NCI-H2029 treated with DMSO at 0.1 percent for 48 hours (cell line): ENCODE results near the gene RAPSN.

Experiments
- DNase-seq: peaks from one replicate; lab custom pipeline; 2025; lab: John Stamatoyannopoulos, UW

The RAPSN gene

DNA sequence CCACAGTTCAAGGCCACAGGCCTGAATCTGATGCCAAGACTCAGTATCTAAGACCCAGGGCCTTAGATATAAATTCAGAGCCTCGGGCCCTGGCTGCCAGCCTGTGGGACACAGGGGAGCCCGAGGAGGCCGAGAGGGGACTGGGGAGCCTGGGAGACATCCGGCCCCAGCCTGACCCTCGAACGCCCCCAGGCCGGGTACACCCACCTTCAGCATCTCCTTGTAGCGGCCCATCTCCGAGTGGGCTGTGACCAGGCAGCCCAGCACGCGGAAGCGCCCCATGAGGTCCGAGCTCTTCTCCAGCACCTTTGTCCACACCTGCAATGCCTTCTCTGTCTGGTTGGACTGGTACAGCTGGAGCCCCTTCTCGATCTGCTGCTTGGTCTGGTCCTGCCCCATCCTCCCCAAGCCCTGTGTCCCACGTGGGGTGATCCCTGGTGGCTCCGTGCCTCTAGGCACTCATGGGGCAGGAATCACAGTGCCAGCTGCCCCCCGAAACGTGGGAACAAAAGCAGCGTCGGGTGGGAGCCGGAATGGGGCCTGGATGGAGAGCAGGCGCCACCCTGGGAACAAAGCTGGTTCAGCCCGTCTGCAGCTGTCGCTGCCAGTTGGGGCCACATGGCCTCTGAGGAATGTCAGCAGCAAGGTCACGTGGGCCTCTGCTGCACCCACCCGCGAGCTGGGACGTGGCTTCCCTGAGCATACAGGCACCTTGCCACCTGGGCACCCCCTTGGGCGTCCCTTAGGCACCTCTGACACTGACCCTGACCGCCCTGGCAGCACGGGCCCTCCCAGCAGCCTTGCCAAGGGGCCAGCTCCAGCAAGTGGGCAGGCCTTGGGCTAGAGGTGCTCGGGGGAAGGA lies at the start of gene RAPSN:
Gene RAPSN, minus strand, starts transcription at position 571 of the 862 bp plus-strand sequence. Its CDS starts 172 bp downstream, at position 399.
- DNase-seq, result no peak

GRCh38 chr11:47498149-47498548 lies 49.2 kb upstream of the RAPSN start:
- DNase-seq, result no peak

DNA sequence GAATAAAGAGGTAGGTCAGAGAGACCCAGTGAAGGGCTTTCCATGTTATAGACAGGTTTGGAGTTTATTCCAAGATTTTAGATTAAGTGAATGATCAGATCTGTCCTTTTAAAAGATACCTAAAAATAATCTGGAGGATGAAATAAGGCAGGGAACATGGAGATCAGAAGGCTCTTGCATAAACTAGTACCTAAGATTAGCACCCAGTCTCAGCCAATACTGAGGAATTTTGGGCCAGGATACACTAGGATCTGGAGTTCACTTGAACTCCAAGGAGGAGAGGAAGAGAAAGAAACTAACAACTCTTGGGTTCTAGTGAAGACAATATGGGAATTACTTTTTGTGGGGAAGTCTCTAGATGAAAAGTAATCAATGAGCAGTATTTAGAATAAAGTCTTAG lies 47.9 kb upstream of the RAPSN start:
- no peak for DNase-seq

- DNase-seq, result no peak
Observed at GRCh38 chr11:47495856-47496217, 46.9 kb upstream of the RAPSN start.

- no peak for DNase-seq
Observed at GRCh38 chr11:47495011-47495855, 46.3 kb upstream of the RAPSN start.

DNA sequence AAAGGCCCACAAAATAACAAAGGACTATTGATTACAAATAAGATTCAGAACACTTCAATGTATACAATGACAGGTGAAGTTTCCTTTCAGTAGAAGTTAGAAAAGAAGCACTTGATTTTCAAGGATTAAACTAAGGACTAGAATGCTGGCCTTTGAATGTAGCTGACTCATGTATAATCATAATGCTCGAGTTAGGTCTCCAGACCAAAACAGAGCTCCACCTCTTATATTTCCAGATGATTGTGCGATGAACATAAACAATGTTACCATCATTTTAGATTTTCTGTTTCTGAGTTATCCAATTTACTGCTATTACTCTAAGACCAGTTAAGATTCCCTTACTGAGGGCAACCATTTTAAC lies 40.4 kb upstream of the RAPSN start:
- DNase-seq, result no peak

DNA sequence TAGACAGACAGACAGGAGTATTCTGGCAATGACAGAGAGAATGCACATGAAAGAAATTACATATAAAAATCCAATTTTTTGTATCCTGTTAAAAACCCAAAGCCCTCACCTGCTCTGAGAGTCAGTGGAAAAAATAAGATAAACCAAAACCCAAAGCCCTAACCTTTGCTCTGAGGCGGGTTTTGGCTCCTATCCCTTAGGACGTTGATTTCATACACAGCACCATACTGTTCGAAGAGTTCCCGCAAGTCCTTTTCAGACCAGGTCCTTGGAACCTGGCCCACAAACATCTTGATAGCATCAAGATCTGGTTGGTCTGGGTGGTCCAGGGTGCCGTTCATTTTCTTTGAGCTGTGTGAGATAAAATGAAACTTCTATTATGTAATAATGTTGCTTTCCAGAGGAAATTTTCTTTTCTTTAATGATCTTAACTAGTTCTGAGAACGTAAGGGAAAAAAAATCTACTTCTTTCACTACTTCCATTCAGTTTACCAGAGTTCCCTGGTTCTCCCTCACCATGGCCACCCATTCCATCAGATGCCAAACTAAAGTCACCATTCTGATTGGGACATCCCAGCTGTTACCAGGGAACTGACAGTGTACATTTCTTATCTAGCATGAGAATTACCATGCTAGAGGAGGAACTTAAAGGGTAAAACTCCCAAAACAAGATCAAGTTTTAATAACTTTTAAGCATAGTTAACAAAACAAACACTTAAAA lies 39.9 kb upstream of the RAPSN start:
- DNase-seq, result no peak

GRCh38 chr11:47488111-47488510 lies 39.2 kb upstream of the RAPSN start:
- DNase-seq, result no peak

DNA sequence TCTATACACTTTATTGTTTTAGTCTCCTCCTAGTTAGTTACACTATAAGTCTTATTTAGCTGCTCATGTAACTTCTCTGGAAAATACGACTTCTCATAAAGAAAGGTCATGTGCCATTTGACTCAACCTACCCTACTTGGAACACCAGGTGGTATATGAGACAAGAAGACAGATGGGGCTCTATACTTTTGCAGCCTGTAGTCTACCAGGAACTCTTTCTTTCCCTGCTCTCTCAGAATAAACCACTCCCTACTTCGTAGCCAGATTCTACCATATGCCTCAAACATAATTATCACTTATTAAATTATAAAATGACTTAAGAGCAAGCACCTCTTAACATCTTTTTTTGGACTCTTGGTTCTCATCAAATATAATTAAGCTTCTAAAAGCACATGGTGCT lies 38.5 kb upstream of the RAPSN start:
- no peak for DNase-seq

DNA sequence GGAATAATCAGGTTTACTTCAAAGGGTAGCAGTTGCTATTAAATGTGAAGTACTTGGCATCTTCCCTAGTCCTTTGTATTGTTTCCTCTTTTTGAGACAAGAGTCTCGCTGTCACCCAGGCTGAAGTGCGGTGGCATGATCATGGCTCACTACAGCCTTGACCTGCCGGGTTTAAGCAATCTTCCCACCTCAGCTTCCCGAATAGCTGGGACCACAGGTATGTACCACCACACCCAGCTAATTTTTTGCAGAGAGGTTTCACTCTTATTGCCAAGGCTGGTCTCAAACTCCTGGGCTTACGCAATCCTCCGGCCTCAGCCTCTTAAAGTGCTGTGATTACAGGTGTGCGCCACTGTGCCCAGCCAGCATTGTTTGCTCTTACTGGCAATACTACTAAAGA lies 36.2 kb upstream of the RAPSN start:
- peak; percentile 57 for DNase-seq

- DNase-seq, result no peak
Observed at GRCh38 chr11:47483457-47483856, 34.5 kb upstream of the RAPSN start.

- no peak for DNase-seq
Observed at GRCh38 chr11:47480762-47481161, 31.8 kb upstream of the RAPSN start.

DNA sequence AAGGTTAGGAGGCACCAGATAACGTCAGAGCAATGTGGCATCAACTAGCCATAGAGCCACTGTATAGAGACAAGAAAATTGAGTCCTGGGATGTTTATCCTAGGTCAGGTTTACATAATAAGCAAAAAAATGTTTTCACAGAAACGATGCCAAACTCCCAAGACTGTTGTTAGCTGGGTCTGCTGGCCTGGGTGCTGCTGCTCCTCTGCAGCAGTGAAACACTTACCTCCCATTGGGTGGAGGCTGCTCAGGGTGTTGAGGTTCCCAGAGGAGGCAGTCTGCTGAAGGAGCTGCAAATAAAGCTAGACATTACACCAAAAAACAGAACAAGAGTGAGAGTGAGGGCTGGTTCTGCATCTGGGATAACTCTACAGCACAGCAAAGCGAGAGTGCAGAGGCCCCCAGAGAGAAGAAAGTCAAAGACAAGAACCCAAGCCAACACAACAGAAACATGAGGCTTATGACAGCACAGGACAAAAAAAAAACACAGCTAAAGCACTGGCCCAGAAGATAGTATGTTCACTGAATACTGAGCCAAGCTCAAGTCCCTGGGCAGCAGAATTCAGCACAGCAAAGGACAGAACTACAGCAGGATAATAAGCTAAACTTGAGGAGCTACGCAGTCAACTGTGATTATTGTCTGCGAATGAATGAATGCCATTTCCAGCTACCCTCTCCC lies 29.9 kb upstream of the RAPSN start:
- no peak for DNase-seq

GRCh38 chr11:47477753-47478152 lies 28.8 kb upstream of the RAPSN start:
- DNase-seq, result no peak

GRCh38 chr11:47477323-47477722 lies 28.4 kb upstream of the RAPSN start:
- no peak for DNase-seq

GRCh38 chr11:47470671-47471070 lies 21.7 kb upstream of the RAPSN start:
- no peak for DNase-seq

DNA sequence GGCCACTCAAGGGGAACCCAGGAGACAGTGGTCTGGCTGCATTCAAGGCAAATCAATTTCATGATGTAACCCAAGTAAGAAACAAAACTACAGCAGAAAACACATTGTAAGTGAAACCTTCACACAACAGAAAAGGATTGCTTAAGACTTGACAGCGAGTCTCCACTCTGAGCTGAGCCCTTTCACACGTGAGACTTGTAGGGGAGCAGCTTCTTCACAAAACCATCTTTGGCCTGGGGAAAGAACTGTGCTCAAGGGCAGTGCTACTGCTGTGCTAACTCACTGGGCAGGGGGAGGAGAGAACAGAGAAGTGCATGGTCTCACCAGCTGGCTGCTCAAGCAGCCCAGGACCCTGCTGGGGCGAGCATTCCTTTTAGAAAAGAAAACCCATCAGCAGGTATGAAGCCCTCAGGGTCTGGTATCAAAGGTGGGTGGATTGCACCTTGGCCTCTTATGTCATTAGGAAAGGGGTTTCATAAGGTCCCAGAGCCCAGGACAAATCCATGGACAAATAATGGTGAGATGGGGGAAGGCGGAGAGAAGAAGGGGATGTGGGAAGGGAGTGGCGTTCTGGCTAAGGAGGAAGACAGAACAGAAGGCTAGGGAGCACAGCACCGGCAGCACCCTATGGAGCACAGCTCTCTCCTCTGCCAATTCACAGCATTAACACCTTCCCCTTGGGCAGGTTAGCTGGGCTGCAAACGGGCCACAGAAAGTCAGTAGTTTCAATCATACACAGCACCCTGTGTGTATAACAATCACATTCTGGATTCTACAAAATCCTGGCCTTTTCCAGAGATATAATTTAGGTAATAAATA lies 20.6 kb upstream of the RAPSN start:
- no peak for DNase-seq

DNA sequence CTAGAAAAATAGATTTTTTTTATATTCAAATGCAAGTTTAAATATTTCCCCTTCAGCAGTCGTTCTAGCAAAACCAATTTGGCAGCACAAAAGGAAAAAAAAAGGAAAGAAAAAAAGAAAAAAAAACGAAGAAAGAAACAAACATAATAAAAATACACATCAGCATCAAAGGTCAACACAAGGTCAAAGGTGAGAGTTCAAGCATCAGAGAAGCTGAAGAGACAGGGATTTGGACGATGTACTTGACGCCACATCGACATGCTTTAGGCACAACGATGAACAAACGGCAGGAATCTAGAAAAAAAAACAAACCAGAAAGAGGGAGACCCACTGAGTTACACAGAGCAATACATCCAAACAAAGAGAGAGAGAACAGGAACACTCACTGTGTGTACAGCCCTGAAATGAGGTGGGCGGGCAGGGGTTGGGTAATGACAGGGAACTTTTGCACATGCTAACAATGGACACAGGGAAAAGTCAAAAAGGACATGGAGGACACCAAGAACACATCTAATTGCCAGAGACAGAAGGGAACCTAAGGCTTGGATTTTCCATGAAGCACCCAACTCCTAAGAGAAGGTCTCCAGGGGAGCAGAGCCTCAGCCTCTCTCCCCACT lies 19.8 kb upstream of the RAPSN start:
- DNase-seq, result no peak

DNA sequence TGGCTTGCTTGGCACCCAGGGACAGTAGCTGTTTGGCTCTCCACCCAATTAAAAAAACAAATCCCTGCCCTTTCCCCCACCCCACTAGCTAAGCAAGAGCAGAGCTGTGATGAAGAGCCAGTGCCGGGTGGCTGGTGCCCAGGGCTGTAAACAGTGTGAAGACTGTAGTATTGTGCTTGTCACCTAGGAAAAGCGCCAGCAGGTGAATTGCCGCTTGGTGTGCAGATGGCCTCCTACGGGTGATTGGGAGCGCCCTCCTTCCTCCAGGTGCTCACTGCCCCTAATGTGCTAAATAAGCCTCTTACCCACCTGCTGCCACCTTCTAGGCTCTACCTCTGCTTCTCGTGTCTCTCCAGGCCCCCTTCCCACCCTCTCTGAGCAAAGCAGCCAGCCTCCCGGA lies 18.4 kb upstream of the RAPSN start:
- peak; percentile 96 for DNase-seq

- peak; percentile 65 for DNase-seq
Observed at GRCh38 chr11:47466701-47467250, 17.8 kb upstream of the RAPSN start.
